ENCODE results near the gene LIN52.

LIN52 gene

DNA sequence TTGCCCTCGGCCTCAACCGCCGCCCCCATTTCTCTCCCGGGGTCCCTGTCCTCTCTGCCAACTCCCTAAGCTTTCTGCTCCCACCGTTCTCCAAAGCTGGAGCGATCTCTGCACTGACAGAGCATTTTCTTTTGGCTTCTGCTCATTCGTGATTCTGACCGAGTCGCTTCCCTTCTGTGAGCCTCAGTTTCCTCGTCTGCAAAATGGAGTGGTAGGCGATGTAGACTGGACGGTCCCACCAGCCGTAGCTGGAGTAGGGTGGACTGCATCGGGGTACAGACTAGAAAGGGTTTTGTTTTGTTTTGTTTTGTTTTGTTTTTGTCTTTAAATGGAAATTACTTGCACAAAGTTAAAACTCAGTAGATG lies 156.9 kb downstream of the LIN52 start:
- H3K4me3 ChIP-seq (ENCODE audit: control insufficient read depth, low read depth, low read length): no peak overlapping the region
- TF ChIP-seq CTCF (conservative IDR thresholded peaks at IDR 0.05; ENCODE audit: control insufficient read depth, insufficient read depth, low read depth, low read length): no peak
- no peak for DNase-seq (ENCODE audit: low read depth)

- no peak overlapping the region for H3K4me3 ChIP-seq (ENCODE audit: control insufficient read depth, low read depth, low read length)
- TF ChIP-seq CTCF (conservative IDR thresholded peaks at IDR 0.05; ENCODE audit: control insufficient read depth, insufficient read depth, low read depth, low read length): no peak
- no peak for DNase-seq (ENCODE audit: low read depth)
Observed at GRCh38 chr14:74242021-74242779, 157.4 kb downstream of the LIN52 start.

GRCh38 chr14:74242780-74243042 lies 158.0 kb downstream of the LIN52 start:
- no peak for TF ChIP-seq CTCF (conservative IDR thresholded peaks at IDR 0.05; ENCODE audit: control insufficient read depth, insufficient read depth, low read depth, low read length)
- DNase-seq (ENCODE audit: low read depth): no peak
- H3K4me3 ChIP-seq (ENCODE audit: control insufficient read depth, low read depth, low read length): no peak overlapping the region

GRCh38 chr14:74243051-74243450 lies 158.3 kb downstream of the LIN52 start:
- TF ChIP-seq CTCF (conservative IDR thresholded peaks at IDR 0.05; ENCODE audit: control insufficient read depth, insufficient read depth, low read depth, low read length): no peak
- no peak for DNase-seq (ENCODE audit: low read depth)
- no peak overlapping the region for H3K4me3 ChIP-seq (ENCODE audit: control insufficient read depth, low read depth, low read length)

DNA sequence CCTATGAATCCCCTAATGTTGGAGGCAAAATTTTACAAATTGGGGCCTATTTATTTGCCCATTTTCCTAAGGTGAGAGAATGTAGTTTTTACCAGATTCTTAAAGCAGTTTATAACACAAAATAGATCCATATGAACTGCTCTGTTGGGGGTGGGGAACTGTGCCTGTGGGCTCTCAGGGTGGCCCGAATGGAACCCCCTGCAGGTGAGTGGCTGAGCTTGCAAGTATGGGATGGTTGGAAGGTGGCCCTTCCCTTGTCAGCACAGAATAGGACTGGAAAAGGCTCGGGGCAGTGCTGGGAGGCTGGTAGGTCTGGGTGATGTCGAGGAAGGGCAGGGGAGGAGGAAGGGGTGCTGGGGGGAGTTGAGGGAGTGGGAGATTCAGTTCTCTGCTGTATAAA lies 159.4 kb downstream of the LIN52 start:
- no peak for DNase-seq (ENCODE audit: low read depth)
- TF ChIP-seq CTCF (conservative IDR thresholded peaks at IDR 0.05; ENCODE audit: control insufficient read depth, insufficient read depth, low read depth, low read length): no peak
- no peak overlapping the region for H3K4me3 ChIP-seq (ENCODE audit: control insufficient read depth, low read depth, low read length)

DNA sequence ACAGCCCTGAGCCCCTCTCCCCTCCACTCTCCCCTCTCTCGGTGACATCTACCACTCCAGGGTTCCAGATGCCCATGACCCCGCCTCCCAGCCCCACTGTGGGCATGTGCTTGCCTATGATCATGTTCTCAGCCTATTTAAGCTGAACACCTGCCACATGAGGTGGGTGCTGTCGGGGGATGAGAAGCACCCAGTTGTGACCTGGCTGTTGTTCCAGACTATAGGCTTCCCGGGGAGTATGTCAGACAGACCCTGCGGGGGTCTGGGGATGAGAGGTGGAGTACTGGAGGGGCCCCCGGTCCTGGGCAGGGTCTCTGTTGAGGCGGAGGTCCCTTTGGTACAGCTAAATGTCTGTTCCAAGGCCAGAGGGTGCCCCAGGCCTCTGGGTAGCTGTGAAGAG lies 160.5 kb downstream of the LIN52 start:
- TF ChIP-seq CTCF (conservative IDR thresholded peaks at IDR 0.05; ENCODE audit: control insufficient read depth, insufficient read depth, low read depth, low read length): no peak
- no peak for DNase-seq (ENCODE audit: low read depth)
- H3K4me3 ChIP-seq (ENCODE audit: control insufficient read depth, low read depth, low read length): no peak overlapping the region

DNA sequence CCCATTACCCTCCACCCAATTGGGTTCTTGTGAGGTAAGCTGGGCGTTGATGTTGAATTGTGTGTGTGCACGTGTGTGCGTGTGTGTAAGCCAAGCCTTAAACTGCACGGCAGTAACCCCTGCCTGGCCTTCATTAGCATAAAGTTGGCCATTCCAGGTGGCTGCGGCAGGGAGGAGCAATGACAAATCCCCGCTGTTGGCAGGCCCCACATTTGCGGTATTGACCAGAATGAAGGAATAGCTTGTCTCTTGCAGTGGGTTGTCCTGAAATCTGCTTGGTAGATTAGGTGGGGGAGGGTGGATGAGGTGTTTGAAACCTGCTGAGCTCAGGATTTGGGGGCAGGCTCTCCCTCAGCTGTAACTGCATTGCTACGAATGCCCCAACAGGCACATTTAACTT lies 161.8 kb downstream of the LIN52 start:
- no peak for DNase-seq (ENCODE audit: low read depth)
- no peak for TF ChIP-seq CTCF (conservative IDR thresholded peaks at IDR 0.05; ENCODE audit: control insufficient read depth, insufficient read depth, low read depth, low read length)
- H3K4me3 ChIP-seq (ENCODE audit: control insufficient read depth, low read depth, low read length): no peak overlapping the region
